HepG2 (cell line): ENCODE results near the gene HCRTR1. TPM values are rescaled to one million over a fixed set of nuclear protein-coding genes. Genes with fewer than 3 reads are reported as not detected.

Experiments
- GLI4 ChIP-seq: sonication (generic); formaldehyde crosslinking; IDR thresholded peaks from 2 replicates; pipeline ENCODE4 v1.5.1; 2020; ENCODE audit warnings: missing genetic modification reagents, mild to moderate bottlenecking, moderate library complexity, borderline replicate concordance
- GTF3A ChIP-seq: sonication (generic); formaldehyde crosslinking; conservative IDR thresholded peaks from 2 replicates; pipeline ENCODE4 v1.4.0; 2020; ENCODE audit warnings: mild to moderate bottlenecking, missing genetic modification reagents
- HMGXB3 ChIP-seq: sonication (generic); formaldehyde crosslinking; IDR thresholded peaks from 2 replicates; pipeline ENCODE4 v1.4.0; 2020; ENCODE audit warnings: missing genetic modification reagents, borderline replicate concordance
- KIAA2018 ChIP-seq: sonication (generic); formaldehyde crosslinking; IDR thresholded peaks from 2 replicates; pipeline ENCODE4 v1.5.0; 2020; ENCODE audit warnings: mild to moderate bottlenecking, missing genetic modification reagents, borderline replicate concordance
- NFIC ChIP-seq: IDR thresholded peaks from 2 replicates; pipeline ENCODE4 v1.6.1; 2012; ENCODE audit warnings: mild to moderate bottlenecking, low read length, inconsistent platforms
- ZBTB43 ChIP-seq: sonication (generic); formaldehyde crosslinking; conservative IDR thresholded peaks from 2 replicates; pipeline ENCODE4 v1.4.0; 2020; ENCODE audit warnings: missing genetic modification reagents
- ZFX ChIP-seq: sonication (generic); formaldehyde crosslinking; IDR thresholded peaks from 2 replicates; pipeline ENCODE4 v1.4.0; 2020; ENCODE audit warnings: mild to moderate bottlenecking, low read depth, missing genetic modification reagents, moderate library complexity
- ZNF720 ChIP-seq: sonication (generic); formaldehyde crosslinking; IDR thresholded peaks from 2 replicates; pipeline ENCODE4 v1.4.0; 2020; ENCODE audit warnings: missing genetic modification reagents
- ZNF800 ChIP-seq: sonication (generic); formaldehyde crosslinking; IDR thresholded peaks from 2 replicates; pipeline ENCODE4 v1.4.0; 2020; ENCODE audit warnings: missing genetic modification reagents
- polyA plus RNA-seq, 8 experiments: library from polyadenylated mRNA; depleted of rRNA in 3 of 8; stranded (reverse) in 7 of 8; unstranded in 1 of 8; fragments of >200 nt; fragmentation: Illumina TruSeq in 4 of 8; extraction: Trizol in 4 of 8; gene quantifications; 2 replicates each; pipeline versions ENCODE4 v1.2.1 to v1.2.3, GENCODE V29; 2011 to 2016; ENCODE audit warnings: low read depth in 4 of 8, missing spikeins in 1 of 8, mixed read lengths in 1 of 8; ENCODE audit not compliant: insufficient read depth in 1 of 8
- total RNA-seq, 5 experiments: library from RNA; depleted of rRNA; stranded (reverse); fragments of >200 nt; fragmentation: Illumina TruSeq; extraction: Trizol; gene quantifications; 2 replicates each; pipeline ENCODE4 v1.2.3, GENCODE V29; 2016; ENCODE audit warnings: low read depth in 1 of 5

The HCRTR1 gene
- total and polyA plus RNA-seq, 2 of the 13 experiments (the other 11 are each of a cell fraction or from before 2014, with no cell fraction given) = not detected

- TF ChIP-seq ZFX (CRISPR knock-in tag) = peak; percentile 91
- peak; percentile 50; the same call in 1 of the 2 replicates for TF ChIP-seq NFIC
- TF ChIP-seq KIAA2018 = no peak
- TF ChIP-seq ZBTB43 (CRISPR knock-in tag) = no peak
- no peak for TF ChIP-seq GLI4
- TF ChIP-seq HMGXB3 (CRISPR knock-in tag) = no peak
- no peak for TF ChIP-seq GTF3A (CRISPR knock-in tag)
- no peak for TF ChIP-seq ZNF800 (CRISPR knock-in tag)
- TF ChIP-seq ZNF720 (CRISPR knock-in tag) = no peak
Measured at GRCh38 chr1:31575369-31576140, 41.9 kb upstream of the HCRTR1 start (continued).
